Measurements from ENCODE around the gene MYO3B. TPM values are rescaled to one million over a fixed set of nuclear protein-coding genes. Genes with fewer than 3 reads are reported as not detected.

Gene MYO3B
- total and polyA plus RNA-seq, 2 donors (not counting 1 experiment from before 2014, with no cell fraction given) = not detected

DNA sequence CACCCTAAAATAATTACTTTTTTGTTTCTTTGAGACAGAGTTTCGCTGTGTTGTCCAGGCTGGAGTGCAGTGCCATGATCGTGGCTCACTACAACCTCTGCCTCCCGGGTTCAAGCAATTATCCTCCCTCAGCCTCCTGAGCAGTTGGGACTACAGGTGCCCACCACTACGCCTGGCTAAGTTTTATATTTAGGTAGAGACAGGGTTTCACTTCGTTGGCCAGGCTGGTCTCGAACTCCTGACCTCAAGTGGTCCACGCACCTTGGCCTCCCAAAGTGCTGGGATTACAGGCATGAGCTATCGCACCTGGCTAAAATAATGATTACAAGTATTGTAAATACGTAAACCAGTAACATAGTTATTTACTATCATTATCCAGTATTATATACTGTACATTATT is 279.8 kb downstream of the MYO3B start:
- H2AFZ ChIP-seq (ENCODE audit: insufficient read depth, low read depth, low read length, poor library complexity, severe bottlenecking) = no peak overlapping the region
- intact Hi-C loops (cut with micrococcal nuclease) = no loop called here
- CTCF ChIA-PET = no interaction called here
- H3K27me3 ChIP-seq (replicated peaks in 1 of 4; ENCODE audit: control extremely low read depth in 1 of 4, control insufficient read depth in 3 of 4, insufficient read depth in 4 of 4, low read length in 3 of 4) = no peaks in the 10 kb centered on the region
- Mint-ChIP-seq H3K4me3 (no peak overlapping the region), H3K27me3 (no peaks in the 10 kb centered on the region), H3K27ac (no peak overlapping the region), H3K4me1 (no peaks in the 10 kb centered on the region), H3K9me3 (ENCODE audit: insufficient read depth) (no peaks in the 10 kb centered on the region)
- no peak overlapping the region for H3K9ac ChIP-seq (ENCODE audit: low read length)
- H3K9me3 ChIP-seq (ENCODE audit: control extremely low read depth in 1 of 3, control insufficient read depth in 2 of 3, insufficient read depth in 1 of 3, low read length in 2 of 3) = peaks cover 0 to 6% (median 0%) of the 10 kb centered on the region in 3 donors
- H4K20me1 ChIP-seq (ENCODE audit: control insufficient read depth, insufficient read depth, low read length, poor library complexity, severe bottlenecking) = no peaks in the 10 kb centered on the region
- POLR2A ChIA-PET = no interaction called here
- no peak for DNase-seq
- H3K4me1 ChIP-seq (ENCODE audit: control insufficient read depth in 2 of 2, insufficient read depth in 2 of 2, low read length in 2 of 2) = no peaks in the 10 kb centered on the region
- H3K4me3 ChIP-seq (ENCODE audit: control extremely low read depth in 1 of 5, extremely low read depth in 1 of 5, insufficient read depth in 1 of 5, low read depth in 2 of 5, low read length in 4 of 5) = no peak overlapping the region
- ATAC-seq (ENCODE audit: low read depth) = no peak
- H3K36me3 ChIP-seq (replicated peaks in 1 of 2; ENCODE audit: control extremely low read depth in 1 of 2, control insufficient read depth in 1 of 2, extremely low read depth in 1 of 2, insufficient read depth in 2 of 2, low read length in 1 of 2) = no peaks in the 10 kb centered on the region
- H3K27ac ChIP-seq (ENCODE audit: low read length in 2 of 2) = no peak overlapping the region
- no peak overlapping the region for H3K4me2 ChIP-seq (replicated peaks; ENCODE audit: low read depth, low read length, poor library complexity, severe bottlenecking)
- H3K79me2 ChIP-seq (ENCODE audit: control insufficient read depth, insufficient read depth, low read length) = no peaks in the 10 kb centered on the region
- WGBS (ENCODE audit: insufficient coverage) = 80% methylated on average over 4 of the region's 9 CpGs
- TF ChIP-seq, protein P1, sequence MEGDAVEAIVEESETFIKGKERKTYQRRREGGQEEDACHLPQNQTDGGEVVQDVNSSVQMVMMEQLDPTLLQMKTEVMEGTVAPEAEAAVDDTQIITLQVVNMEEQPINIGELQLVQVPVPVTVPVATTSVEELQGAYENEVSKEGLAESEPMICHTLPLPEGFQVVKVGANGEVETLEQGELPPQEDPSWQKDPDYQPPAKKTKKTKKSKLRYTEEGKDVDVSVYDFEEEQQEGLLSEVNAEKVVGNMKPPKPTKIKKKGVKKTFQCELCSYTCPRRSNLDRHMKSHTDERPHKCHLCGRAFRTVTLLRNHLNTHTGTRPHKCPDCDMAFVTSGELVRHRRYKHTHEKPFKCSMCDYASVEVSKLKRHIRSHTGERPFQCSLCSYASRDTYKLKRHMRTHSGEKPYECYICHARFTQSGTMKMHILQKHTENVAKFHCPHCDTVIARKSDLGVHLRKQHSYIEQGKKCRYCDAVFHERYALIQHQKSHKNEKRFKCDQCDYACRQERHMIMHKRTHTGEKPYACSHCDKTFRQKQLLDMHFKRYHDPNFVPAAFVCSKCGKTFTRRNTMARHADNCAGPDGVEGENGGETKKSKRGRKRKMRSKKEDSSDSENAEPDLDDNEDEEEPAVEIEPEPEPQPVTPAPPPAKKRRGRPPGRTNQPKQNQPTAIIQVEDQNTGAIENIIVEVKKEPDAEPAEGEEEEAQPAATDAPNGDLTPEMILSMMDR (IDR thresholded peaks at IDR 0.05) = no peak
- no peak for TF ChIP-seq EZH2 (IDR thresholded peaks at IDR 0.05; ENCODE audit: borderline replicate concordance, insufficient read depth, low read depth, low read length, poor library complexity, severe bottlenecking)

DNA sequence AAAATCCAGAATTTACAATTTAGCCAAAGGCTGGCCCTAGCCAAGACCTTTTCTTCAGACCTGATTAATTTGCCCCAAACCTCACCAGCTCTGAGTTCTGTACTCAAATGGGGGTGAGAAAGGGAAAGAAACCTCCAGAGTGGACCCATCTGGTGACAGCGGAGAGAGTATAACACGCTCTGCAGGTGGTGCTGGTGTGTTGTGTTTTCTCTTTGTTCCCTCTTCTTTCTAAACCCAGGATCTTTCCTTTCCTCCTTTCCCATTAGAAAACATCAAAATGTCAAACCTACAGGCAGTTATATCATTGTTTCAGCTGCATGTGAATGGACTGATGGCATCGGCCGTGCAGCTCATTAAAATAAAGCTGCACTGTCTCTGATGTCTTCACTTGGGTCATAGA is 283.9 kb downstream of the MYO3B start:
- no peaks in the 10 kb centered on the region for H3K36me3 ChIP-seq (replicated peaks in 1 of 2; ENCODE audit: control extremely low read depth in 1 of 2, control insufficient read depth in 1 of 2, extremely low read depth in 1 of 2, insufficient read depth in 2 of 2, low read length in 1 of 2)
- CTCF ChIA-PET = no interaction called here
- H3K9ac ChIP-seq (ENCODE audit: low read length) = no peak overlapping the region
- H3K4me1 Mint-ChIP-seq = no peaks in the 10 kb centered on the region
- POLR2A ChIA-PET = no interaction called here
- DNase-seq = no peak
- no peak overlapping the region for H3K4me3 ChIP-seq (ENCODE audit: control extremely low read depth in 1 of 5, extremely low read depth in 1 of 5, insufficient read depth in 1 of 5, low read depth in 2 of 5, low read length in 4 of 5)
- no peaks in the 10 kb centered on the region for H3K27me3 Mint-ChIP-seq
- H3K4me1 ChIP-seq (ENCODE audit: control insufficient read depth in 2 of 2, insufficient read depth in 2 of 2, low read length in 2 of 2) = no peaks in the 10 kb centered on the region
- H2AFZ ChIP-seq (ENCODE audit: insufficient read depth, low read depth, low read length, poor library complexity, severe bottlenecking) = no peak overlapping the region
- intact Hi-C loops (cut with micrococcal nuclease) = no loop called here
- no peak overlapping the region for H3K4me3 Mint-ChIP-seq
- TF ChIP-seq EZH2 (IDR thresholded peaks at IDR 0.05; ENCODE audit: borderline replicate concordance, insufficient read depth, low read depth, low read length, poor library complexity, severe bottlenecking) = no peak
- TF ChIP-seq, protein P1 (IDR thresholded peaks at IDR 0.05) = no peak
- no peaks in the 10 kb centered on the region for H4K20me1 ChIP-seq (ENCODE audit: control insufficient read depth, insufficient read depth, low read length, poor library complexity, severe bottlenecking)
- no CpG with 5 or more reads among the region's 4 CpGs for WGBS (ENCODE audit: insufficient coverage)
- H3K27me3 ChIP-seq (replicated peaks in 1 of 4; ENCODE audit: control extremely low read depth in 1 of 4, control insufficient read depth in 3 of 4, insufficient read depth in 4 of 4, low read length in 3 of 4) = no peaks in the 10 kb centered on the region
- no peak for ATAC-seq (ENCODE audit: low read depth)
- H3K27ac ChIP-seq (ENCODE audit: low read length in 2 of 2) = no peak overlapping the region
- H3K9me3 Mint-ChIP-seq (ENCODE audit: insufficient read depth) = no peaks in the 10 kb centered on the region
- peaks cover 0 to 6% (median 0%) of the 10 kb centered on the region in 3 donors for H3K9me3 ChIP-seq (ENCODE audit: control extremely low read depth in 1 of 3, control insufficient read depth in 2 of 3, insufficient read depth in 1 of 3, low read length in 2 of 3)
- H3K27ac Mint-ChIP-seq = no peak overlapping the region
- no peaks in the 10 kb centered on the region for H3K79me2 ChIP-seq (ENCODE audit: control insufficient read depth, insufficient read depth, low read length)
- H3K4me2 ChIP-seq (replicated peaks; ENCODE audit: low read depth, low read length, poor library complexity, severe bottlenecking) = no peak overlapping the region

All from B cell (primary cell).